ENCODE results near the gene TMEM86A.

GRCh38 chr11:18730020-18730419 lies 31.4 kb downstream of the TMEM86A start:
- no peak for TF ChIP-seq CTCF (conservative IDR thresholded peaks at IDR 0.05)
- TF ChIP-seq ZFX (IDR thresholded peaks at IDR 0.05): no peak

Data from C4-2B (cell line).